ENCODE results near the gene CDPF1. TPM values are rescaled to one million over a fixed set of nuclear protein-coding genes. Genes with fewer than 3 reads are reported as not detected.

The CDPF1 gene
- total RNA-seq, 1 donor from 2014 or later = 6.4 TPM

DNA sequence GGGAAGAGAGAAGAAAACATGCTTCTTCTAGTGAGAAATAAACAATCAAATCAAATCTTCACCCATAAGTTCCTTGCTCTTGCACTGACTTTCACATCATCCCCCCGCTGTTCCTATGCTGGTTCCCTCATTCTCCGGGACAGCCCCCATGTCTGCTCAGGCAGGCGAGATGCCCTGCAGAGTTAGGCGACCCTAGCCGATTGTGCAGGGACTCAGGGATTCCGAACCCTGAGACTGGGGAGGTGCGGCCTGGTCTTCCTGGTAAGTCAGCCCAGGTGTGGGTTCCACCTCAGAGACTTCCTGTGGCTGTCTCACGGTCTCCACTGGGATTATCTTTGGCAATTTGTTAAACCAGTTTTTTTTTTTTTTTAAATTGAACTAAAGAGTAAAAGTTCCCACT, 24.3 kb upstream of the CDPF1 start:
- H3K27me3 ChIP-seq (ENCODE audit: low read depth) = no peaks in the 10 kb centered on the region
- H3K4me1 ChIP-seq = peaks cover 21% of the 10 kb centered on the region
- H3K9me3 ChIP-seq (replicated peaks) = no peaks in the 10 kb centered on the region
- H3K4me3 ChIP-seq = no peak overlapping the region
- DNase-seq = no peak
- intact Hi-C loops (cut with micrococcal nuclease) = no loop called here
- TF ChIP-seq, protein P1, sequence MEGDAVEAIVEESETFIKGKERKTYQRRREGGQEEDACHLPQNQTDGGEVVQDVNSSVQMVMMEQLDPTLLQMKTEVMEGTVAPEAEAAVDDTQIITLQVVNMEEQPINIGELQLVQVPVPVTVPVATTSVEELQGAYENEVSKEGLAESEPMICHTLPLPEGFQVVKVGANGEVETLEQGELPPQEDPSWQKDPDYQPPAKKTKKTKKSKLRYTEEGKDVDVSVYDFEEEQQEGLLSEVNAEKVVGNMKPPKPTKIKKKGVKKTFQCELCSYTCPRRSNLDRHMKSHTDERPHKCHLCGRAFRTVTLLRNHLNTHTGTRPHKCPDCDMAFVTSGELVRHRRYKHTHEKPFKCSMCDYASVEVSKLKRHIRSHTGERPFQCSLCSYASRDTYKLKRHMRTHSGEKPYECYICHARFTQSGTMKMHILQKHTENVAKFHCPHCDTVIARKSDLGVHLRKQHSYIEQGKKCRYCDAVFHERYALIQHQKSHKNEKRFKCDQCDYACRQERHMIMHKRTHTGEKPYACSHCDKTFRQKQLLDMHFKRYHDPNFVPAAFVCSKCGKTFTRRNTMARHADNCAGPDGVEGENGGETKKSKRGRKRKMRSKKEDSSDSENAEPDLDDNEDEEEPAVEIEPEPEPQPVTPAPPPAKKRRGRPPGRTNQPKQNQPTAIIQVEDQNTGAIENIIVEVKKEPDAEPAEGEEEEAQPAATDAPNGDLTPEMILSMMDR (IDR thresholded peaks at IDR 0.05; ENCODE audit: borderline replicate concordance) = no peak
- peaks cover 78% of the 10 kb centered on the region for H3K36me3 ChIP-seq
- H3K27ac ChIP-seq (replicated peaks) = no peak overlapping the region

DNA sequence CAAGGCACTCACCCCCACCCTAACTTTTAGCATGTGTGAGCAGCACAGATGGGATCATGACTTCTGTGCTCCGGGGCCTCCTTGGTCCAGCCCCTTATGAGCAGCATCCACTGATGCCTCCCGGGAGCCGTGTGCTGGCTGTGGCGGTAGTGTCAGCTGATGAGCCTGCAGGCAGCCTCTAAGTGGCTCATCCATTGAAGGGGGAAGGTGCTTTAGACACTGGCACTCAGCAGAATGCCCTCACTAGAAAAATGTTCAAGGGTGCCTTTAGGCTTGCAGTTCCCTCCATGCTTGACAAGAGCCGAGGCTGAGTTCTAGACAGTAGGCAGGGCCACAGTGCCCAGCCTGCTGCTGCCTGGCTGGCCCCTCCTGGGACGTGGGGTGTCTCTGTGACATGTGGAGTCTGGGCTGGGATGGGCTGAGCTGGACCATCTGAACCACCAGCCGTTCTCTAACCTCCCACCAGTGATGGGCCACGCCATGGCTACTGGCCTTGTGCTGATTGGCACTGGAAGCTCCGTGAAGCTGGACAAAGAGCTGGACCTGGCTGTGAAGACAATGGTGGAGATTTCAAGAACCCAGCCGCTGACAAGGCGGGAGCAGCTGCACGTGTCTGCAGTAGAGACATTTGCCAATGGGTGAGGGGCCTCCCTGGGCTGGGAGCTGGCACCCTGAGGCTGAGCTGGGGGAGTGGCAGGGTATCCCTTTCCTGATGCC, 23.5 kb upstream of the CDPF1 start:
- no peak overlapping the region for H3K4me3 ChIP-seq
- peaks cover 21% of the 10 kb centered on the region for H3K4me1 ChIP-seq
- no peaks in the 10 kb centered on the region for H3K9me3 ChIP-seq (replicated peaks)
- DNase-seq = no peak
- peaks cover 70% of the 10 kb centered on the region for H3K36me3 ChIP-seq
- intact Hi-C loops (cut with micrococcal nuclease) = no loop called here
- no peak overlapping the region for H3K27ac ChIP-seq (replicated peaks)
- H3K27me3 ChIP-seq (ENCODE audit: low read depth) = no peaks in the 10 kb centered on the region
- TF ChIP-seq, protein P1 (IDR thresholded peaks at IDR 0.05; ENCODE audit: borderline replicate concordance) = no peak

DNA sequence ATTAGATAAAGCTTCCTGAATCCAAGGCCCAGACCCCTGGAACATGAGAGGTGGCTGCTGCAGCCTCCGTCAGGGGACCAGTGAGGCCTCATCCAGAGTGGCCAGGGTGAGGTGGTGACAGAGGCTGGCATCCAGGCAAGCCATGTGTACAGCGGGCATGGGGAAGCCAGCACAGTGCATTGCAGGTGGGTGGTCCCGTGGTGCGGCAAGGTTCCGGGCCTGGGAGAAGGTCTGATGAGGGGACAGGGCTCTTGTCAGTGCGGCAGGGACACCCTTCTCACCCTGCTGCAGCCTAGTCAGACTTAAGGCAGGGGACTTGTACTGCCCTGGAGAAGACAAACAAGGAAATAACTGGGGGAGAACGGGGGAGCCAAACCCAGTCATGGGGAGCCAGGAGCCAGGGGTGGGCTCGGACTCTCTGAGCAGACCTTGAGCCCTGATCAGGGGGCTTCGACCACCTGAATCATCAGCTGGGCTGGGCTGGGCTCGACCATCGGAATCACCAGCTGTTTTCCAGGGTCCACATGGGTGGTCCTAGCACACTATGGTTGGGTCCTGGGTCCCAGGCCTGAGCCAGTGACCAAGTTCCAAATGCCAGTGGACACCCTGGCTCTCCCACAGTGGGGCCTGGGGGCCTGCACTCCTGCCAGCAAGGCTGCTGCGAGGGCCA, 22.8 kb upstream of the CDPF1 start:
- Histone ChIP-seq H3K9me3 (replicated peaks) (no peaks in the 10 kb centered on the region), H3K27ac (replicated peaks) (no peak overlapping the region), H3K4me1 (peaks cover 28% of the 10 kb centered on the region), H3K36me3 (peaks cover 63% of the 10 kb centered on the region), H3K27me3 (ENCODE audit: low read depth) (no peaks in the 10 kb centered on the region), H3K4me3 (no peak overlapping the region)
- TF ChIP-seq, protein P1 (IDR thresholded peaks at IDR 0.05; ENCODE audit: borderline replicate concordance) = no peak
- intact Hi-C loops (cut with micrococcal nuclease) = no loop called here
- DNase-seq = no peak

DNA sequence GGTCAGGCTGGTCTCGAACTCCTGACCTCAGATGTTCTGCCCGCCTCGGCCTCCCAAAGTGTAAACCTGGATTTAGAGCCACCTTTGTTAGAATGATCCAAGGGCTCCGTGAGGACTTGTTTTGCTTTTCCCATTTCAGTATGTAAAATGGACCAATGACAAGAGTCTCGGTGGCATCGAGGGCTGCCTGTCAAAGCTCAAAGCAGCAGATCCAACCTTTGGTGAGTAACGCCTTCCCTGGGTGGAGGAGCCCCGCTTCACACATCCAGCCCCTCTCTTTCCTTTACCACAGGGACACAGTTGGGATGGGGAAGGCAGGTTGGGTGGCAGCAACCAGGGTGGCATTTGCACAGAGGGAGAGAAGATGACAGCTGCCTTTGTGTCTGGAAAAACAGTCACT, 22.1 kb upstream of the CDPF1 start:
- Histone ChIP-seq H3K4me1 (peaks cover 33% of the 10 kb centered on the region), H3K9me3 (replicated peaks) (no peaks in the 10 kb centered on the region), H3K4me3 (no peak overlapping the region), H3K27ac (replicated peaks) (no peak overlapping the region), H3K27me3 (ENCODE audit: low read depth) (no peaks in the 10 kb centered on the region), H3K36me3 (peaks cover 56% of the 10 kb centered on the region)
- DNase-seq = no peak
- TF ChIP-seq, protein P1 (IDR thresholded peaks at IDR 0.05; ENCODE audit: borderline replicate concordance) = no peak
- intact Hi-C loops (cut with micrococcal nuclease) = no loop called here

DNA sequence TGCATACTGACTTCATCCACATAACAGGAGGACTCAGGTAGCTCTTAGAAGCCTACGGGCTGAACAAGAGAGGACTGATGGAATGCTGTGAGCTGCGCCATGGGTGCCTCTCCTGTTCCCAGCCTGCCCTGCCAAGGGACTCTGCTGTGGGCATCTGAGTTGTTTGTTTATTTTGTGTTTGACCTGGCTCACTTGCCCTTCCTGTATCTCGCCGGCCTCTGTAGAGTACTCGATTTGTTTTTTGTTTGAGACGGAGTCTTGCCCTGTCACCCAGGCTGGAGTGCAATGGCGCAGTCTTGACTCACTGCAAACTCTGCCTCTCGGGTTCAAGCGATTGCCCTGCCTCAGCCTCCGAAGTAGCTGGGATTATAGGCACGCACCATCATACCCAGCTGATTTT, 19.5 kb upstream of the CDPF1 start:
- peaks cover 34% of the 10 kb centered on the region for H3K36me3 ChIP-seq
- H3K4me1 ChIP-seq = peaks cover 39% of the 10 kb centered on the region
- intact Hi-C loops (cut with micrococcal nuclease) = no loop called here
- no peak for DNase-seq
- TF ChIP-seq, protein P1 (IDR thresholded peaks at IDR 0.05; ENCODE audit: borderline replicate concordance) = no peak
- H3K9me3 ChIP-seq (replicated peaks) = no peaks in the 10 kb centered on the region
- H3K27me3 ChIP-seq (ENCODE audit: low read depth) = no peaks in the 10 kb centered on the region
- peak overlapping the region; percentile 86 for H3K4me3 ChIP-seq
- peak overlapping the region; percentile 95 for H3K27ac ChIP-seq (replicated peaks)

Data from left ventricle myocardium inferior (tissue), 1 donor.